GM23338 (cell line): ENCODE results near the gene UBAC2. TPM values are rescaled to one million over a fixed set of nuclear protein-coding genes. Genes with fewer than 3 reads are reported as not detected.
A peak's percentile ranks its signal among the peaks of the same experiment; 100 is the strongest.

ENCODE experiments used
- ATAC-seq: fragments of 200-7000 bp; cut with Tn5 transposase; 3 replicates; pipeline ENCODE4 v1.9.1; 2020
- DNase-seq: peaks from one replicate; pipeline ENCODE4 v3.0.0-alpha.2; 2015; ENCODE audit warnings: low spot score
- H2AFZ ChIP-seq: fragments of 200-600 bp; sonication (generic); 2 replicates; pipeline ENCODE4 v1.8.0; 2016; ENCODE audit warnings: antibody characterized with exemption, mild to moderate bottlenecking, moderate library complexity
- H3F3A ChIP-seq: fragments of 200-600 bp; sonication (generic); replicated peaks from 2 replicates; pipeline ENCODE4 v1.8.0; 2017; ENCODE audit warnings: antibody characterized with exemption, mixed run types, low read depth
- H3K27ac ChIP-seq: fragments of 200-600 bp; sonication (generic); 2 replicates; pipeline ENCODE4 v1.6.1; 2016; ENCODE audit warnings: low read depth
- H3K27me3 ChIP-seq: fragments of 200-600 bp; sonication (generic); 2 replicates; pipeline ENCODE4 v1.8.0; 2016; ENCODE audit warnings: mild to moderate bottlenecking, mixed run types, moderate library complexity; ENCODE audit not compliant: insufficient read depth
- H3K36me3 ChIP-seq: fragments of 200-600 bp; sonication (generic); 2 replicates; pipeline ENCODE4 v1.8.0; 2016; ENCODE audit warnings: mild to moderate bottlenecking; ENCODE audit not compliant: insufficient read depth
- H3K4me1 ChIP-seq: fragments of 200-600 bp; sonication (generic); 2 replicates; pipeline ENCODE4 v1.8.0; 2016; ENCODE audit warnings: mild to moderate bottlenecking, moderate library complexity; ENCODE audit not compliant: insufficient read depth
- H3K4me2 ChIP-seq: fragments of 200-600 bp; sonication (generic); 2 replicates; pipeline ENCODE4 v1.7.1; 2017; ENCODE audit warnings: mixed run types
- H3K4me3 ChIP-seq: fragments of 200-600 bp; sonication (generic); 2 replicates; pipeline ENCODE4 v1.6.1; 2016; ENCODE audit warnings: mixed run types
- H3K79me2 ChIP-seq: fragments of 200-600 bp; sonication (generic); replicated peaks from 2 replicates; pipeline ENCODE4 v1.8.0; 2017; ENCODE audit warnings: mild to moderate bottlenecking; ENCODE audit not compliant: insufficient read depth
- H3K9me2 ChIP-seq: fragments of 200-600 bp; sonication (generic); 2 replicates; pipeline ENCODE4 v1.8.0; 2017; ENCODE audit not compliant: insufficient read depth
- H4K20me1 ChIP-seq: fragments of 200-600 bp; sonication (generic); replicated peaks from 2 replicates; pipeline ENCODE4 v1.8.0; 2017; ENCODE audit warnings: mild to moderate bottlenecking; ENCODE audit not compliant: insufficient read depth
- H3K27ac Mint-ChIP-seq: 2 replicates; pipeline ENCODE4 v1.8.0; 2020; ENCODE audit warnings: inconsistent platforms, mild to moderate bottlenecking, moderate library complexity, mixed read lengths
- H3K27me3 Mint-ChIP-seq: 3 replicates; pipeline ENCODE4 v1.8.0; 2022; ENCODE audit warnings: low read depth, mild to moderate bottlenecking, moderate library complexity, mixed read lengths, inconsistent platforms; ENCODE audit not compliant: insufficient read depth, poor library complexity
- H3K36me3 Mint-ChIP-seq: 3 replicates; pipeline ENCODE4 v1.8.0; 2021; ENCODE audit warnings: low read depth, mild to moderate bottlenecking, inconsistent platforms, moderate library complexity, mixed read lengths
- H3K4me1 Mint-ChIP-seq: 3 replicates; pipeline ENCODE4 v1.8.0; 2020; ENCODE audit warnings: mild to moderate bottlenecking, inconsistent platforms, mixed read lengths
- H3K4me3 Mint-ChIP-seq: 3 replicates; pipeline ENCODE4 v1.8.0; 2021; ENCODE audit warnings: moderate library complexity, mild to moderate bottlenecking, inconsistent platforms, mixed read lengths
- H3K9me3 Mint-ChIP-seq: 3 replicates; pipeline ENCODE4 v1.8.0; 2020; ENCODE audit warnings: moderate library complexity, mild to moderate bottlenecking, inconsistent platforms, mixed read lengths
- CREB1 ChIP-seq: fragments of 250-450 bp; sonication (Bioruptor Pico); IDR thresholded peaks from 2 replicates; pipeline ENCODE4 v1.5.0; 2020; ENCODE audit warnings: low read depth, mild to moderate bottlenecking, moderate library complexity
- CTCF ChIP-seq, 2 experiments: fragments of 200-600 bp in 1 of 2; sonication (generic) in 1 of 2; conservative IDR thresholded peaks; 2 replicates each; pipeline versions ENCODE4 v1.5.1 to v1.6.1; 2016 to 2017; ENCODE audit warnings: antibody characterized with exemption in 2 of 2, low read depth in 2 of 2, mild to moderate bottlenecking in 2 of 2, moderate library complexity in 1 of 2
- ETS1 ChIP-seq: IDR thresholded peaks from 2 replicates; pipeline ENCODE4 v1.6.1; 2016; ENCODE audit warnings: antibody characterized with exemption
- EZH2 ChIP-seq: fragments of 200-600 bp; sonication (generic); IDR thresholded peaks from one replicate; pipeline ENCODE4 v1.8.0; 2017; ENCODE audit warnings: antibody characterized with exemption, mild to moderate bottlenecking, low read depth; ENCODE audit not compliant: unreplicated experiment
- EZH2phosphoT487 ChIP-seq: fragments of 200-600 bp; sonication (generic); IDR thresholded peaks from one replicate; pipeline ENCODE4 v1.8.1; 2018; ENCODE audit warnings: antibody characterized with exemption; ENCODE audit not compliant: unreplicated experiment
- JUNB ChIP-seq: IDR thresholded peaks from one replicate; pipeline ENCODE4 v1.6.1; 2016; ENCODE audit warnings: antibody characterized with exemption; ENCODE audit not compliant: unreplicated experiment
- NANOG ChIP-seq: IDR thresholded peaks from 2 replicates; pipeline ENCODE4 v1.6.1; 2016; ENCODE audit warnings: antibody characterized with exemption, borderline replicate concordance
- POLR2AphosphoS5 ChIP-seq: IDR thresholded peaks from 2 replicates; pipeline ENCODE4 v1.6.1; 2016; ENCODE audit warnings: antibody characterized with exemption, low read depth
- REST ChIP-seq: IDR thresholded peaks from one replicate; pipeline ENCODE4 v1.6.1; 2018; ENCODE audit warnings: antibody characterized with exemption; ENCODE audit not compliant: unreplicated experiment
- STAT1 ChIP-seq: IDR thresholded peaks from one replicate; pipeline ENCODE4 v1.6.1; 2016; ENCODE audit warnings: antibody characterized with exemption; ENCODE audit not compliant: unreplicated experiment
- ZNF114 ChIP-seq: fragments of 250-450 bp; sonication (Bioruptor Pico); IDR thresholded peaks from 2 replicates; pipeline ENCODE4 v1.5.0; 2020; ENCODE audit warnings: mild to moderate bottlenecking, moderate library complexity
- ZNF331 ChIP-seq: fragments of 250-450 bp; sonication (Bioruptor Pico); IDR thresholded peaks from 2 replicates; pipeline ENCODE4 v1.5.0; 2020; ENCODE audit warnings: low read depth, mild to moderate bottlenecking, moderate library complexity
- ZNF462 ChIP-seq: fragments of 250-450 bp; sonication (Bioruptor Pico); IDR thresholded peaks from 2 replicates; pipeline ENCODE4 v1.5.0; 2020; ENCODE audit warnings: mild to moderate bottlenecking, moderate library complexity
- polyA plus RNA-seq: library from polyadenylated mRNA; unstranded; fragments of >200 nt; fragmentation: Nextera tagmentation; extraction: Ambion mirVana; gene quantifications from 2 replicates; pipeline ENCODE4 v1.2.1, GENCODE V29; 2016
- total RNA-seq: library from RNA; depleted of rRNA; stranded (reverse); fragments of >200 nt; shearing (Covaris generic); gene quantifications from 2 replicates; pipeline ENCODE4 v1.2.3, GENCODE V29; 2014

The UBAC2 gene
- total and polyA plus RNA-seq, 2 experiments from 2014 or later, result 37.9 to 76.9 TPM

- H3K4me3 ChIP-seq, result no peak within 1 kb of the TSS
- H2AFZ ChIP-seq, result no peak within 1 kb of the TSS
- DNase-seq (no peak), ATAC-seq (no peak)
- no peaks in the 10 kb centered on the region for H3K9me2 ChIP-seq
- TF ChIP-seq ZNF462 (no peak), EZH2 (no peak), ZNF114 (CRISPR knock-in tag) (no peak), REST (no peak), CTCF (conservative IDR thresholded peaks at IDR 0.05; ENCODE audit: low read depth in 2 of 2) (no peak), ETS1 (no peak), STAT1 (no peak), JUNB (no peak), NANOG (no peak), EZH2phosphoT487 (no peak), CREB1 (no peak), ZNF331 (CRISPR knock-in tag) (no peak), POLR2AphosphoS5 (no peak)
- H3F3A ChIP-seq, result no peaks in the 10 kb centered on the region
- H3K9me3 Mint-ChIP-seq, result no peaks in the 10 kb centered on the region
- peak within 1 kb of the TSS; percentile 11; the same call in 1 of the 2 replicates for H3K27ac Mint-ChIP-seq
- H3K27me3 Mint-ChIP-seq, result no peaks in the 10 kb centered on the region
- 0 out of 2 replicates have a peak, but pooled peaks cover 12% of the 10 kb centered on the region for H3K79me2 ChIP-seq
- no peaks in the 10 kb centered on the region for H3K4me1 ChIP-seq
- no peak within 1 kb of the TSS for H3K27ac ChIP-seq
- no peak within 1 kb of the TSS for H3K4me3 Mint-ChIP-seq
- no peaks in the 10 kb centered on the region for H3K36me3 ChIP-seq
- no peaks in the 10 kb centered on the region for H4K20me1 ChIP-seq
- peaks cover 13% of the 10 kb centered on the region for H3K4me1 Mint-ChIP-seq
- H3K4me2 ChIP-seq, result no peak within 1 kb of the TSS
- H3K36me3 Mint-ChIP-seq, result peaks cover 7% of the 10 kb centered on the region; the same call in 2 of the 3 replicates
- no peaks in the 10 kb centered on the region for H3K27me3 ChIP-seq
These were observed 57.7 kb downstream of the UBAC2 start, which contains the start of gene GPR18 for GRCh38 chr13:99258210-99258860. GPR18 (minus strand) TSS chr13:99258379; CDS start chr13:99255872, 2,507 bp downstream.
